GM23338 (cell line): ENCODE data around the gene TRAK1. TPM values are rescaled to one million over a fixed set of nuclear protein-coding genes. Genes with fewer than 3 reads are reported as not detected.

Experiments used
- ATAC-seq: fragments of 200-7000 bp; cut with Tn5 transposase; 3 replicates; pipeline ENCODE4 v1.9.1; 2020
- DNase-seq: peaks from one replicate; pipeline ENCODE4 v3.0.0-alpha.2; 2015; ENCODE audit warnings: low spot score
- H2AFZ ChIP-seq: fragments of 200-600 bp; sonication (generic); 2 replicates; pipeline ENCODE4 v1.8.0; 2016; ENCODE audit warnings: antibody characterized with exemption, mild to moderate bottlenecking, moderate library complexity
- H3F3A ChIP-seq: fragments of 200-600 bp; sonication (generic); replicated peaks from 2 replicates; pipeline ENCODE4 v1.8.0; 2017; ENCODE audit warnings: antibody characterized with exemption, mixed run types, low read depth
- H3K27ac ChIP-seq: fragments of 200-600 bp; sonication (generic); 2 replicates; pipeline ENCODE4 v1.6.1; 2016; ENCODE audit warnings: low read depth
- H3K27me3 ChIP-seq: fragments of 200-600 bp; sonication (generic); 2 replicates; pipeline ENCODE4 v1.8.0; 2016; ENCODE audit warnings: mild to moderate bottlenecking, mixed run types, moderate library complexity; ENCODE audit not compliant: insufficient read depth
- H3K36me3 ChIP-seq: fragments of 200-600 bp; sonication (generic); 2 replicates; pipeline ENCODE4 v1.8.0; 2016; ENCODE audit warnings: mild to moderate bottlenecking; ENCODE audit not compliant: insufficient read depth
- H3K4me1 ChIP-seq: fragments of 200-600 bp; sonication (generic); 2 replicates; pipeline ENCODE4 v1.8.0; 2016; ENCODE audit warnings: mild to moderate bottlenecking, moderate library complexity; ENCODE audit not compliant: insufficient read depth
- H3K4me2 ChIP-seq: fragments of 200-600 bp; sonication (generic); 2 replicates; pipeline ENCODE4 v1.7.1; 2017; ENCODE audit warnings: mixed run types
- H3K4me3 ChIP-seq: fragments of 200-600 bp; sonication (generic); 2 replicates; pipeline ENCODE4 v1.6.1; 2016; ENCODE audit warnings: mixed run types
- H3K79me2 ChIP-seq: fragments of 200-600 bp; sonication (generic); replicated peaks from 2 replicates; pipeline ENCODE4 v1.8.0; 2017; ENCODE audit warnings: mild to moderate bottlenecking; ENCODE audit not compliant: insufficient read depth
- H3K9me2 ChIP-seq: fragments of 200-600 bp; sonication (generic); 2 replicates; pipeline ENCODE4 v1.8.0; 2017; ENCODE audit not compliant: insufficient read depth
- H4K20me1 ChIP-seq: fragments of 200-600 bp; sonication (generic); replicated peaks from 2 replicates; pipeline ENCODE4 v1.8.0; 2017; ENCODE audit warnings: mild to moderate bottlenecking; ENCODE audit not compliant: insufficient read depth
- H3K27ac Mint-ChIP-seq: 2 replicates; pipeline ENCODE4 v1.8.0; 2020; ENCODE audit warnings: inconsistent platforms, mild to moderate bottlenecking, moderate library complexity, mixed read lengths
- H3K27me3 Mint-ChIP-seq: 3 replicates; pipeline ENCODE4 v1.8.0; 2022; ENCODE audit warnings: low read depth, mild to moderate bottlenecking, moderate library complexity, mixed read lengths, inconsistent platforms; ENCODE audit not compliant: insufficient read depth, poor library complexity
- H3K36me3 Mint-ChIP-seq: 3 replicates; pipeline ENCODE4 v1.8.0; 2021; ENCODE audit warnings: low read depth, mild to moderate bottlenecking, inconsistent platforms, moderate library complexity, mixed read lengths
- H3K4me1 Mint-ChIP-seq: 3 replicates; pipeline ENCODE4 v1.8.0; 2020; ENCODE audit warnings: mild to moderate bottlenecking, inconsistent platforms, mixed read lengths
- H3K4me3 Mint-ChIP-seq: 3 replicates; pipeline ENCODE4 v1.8.0; 2021; ENCODE audit warnings: moderate library complexity, mild to moderate bottlenecking, inconsistent platforms, mixed read lengths
- H3K9me3 Mint-ChIP-seq: 3 replicates; pipeline ENCODE4 v1.8.0; 2020; ENCODE audit warnings: moderate library complexity, mild to moderate bottlenecking, inconsistent platforms, mixed read lengths
- CREB1 ChIP-seq: fragments of 250-450 bp; sonication (Bioruptor Pico); IDR thresholded peaks from 2 replicates; pipeline ENCODE4 v1.5.0; 2020; ENCODE audit warnings: low read depth, mild to moderate bottlenecking, moderate library complexity
- EZH2phosphoT487 ChIP-seq: fragments of 200-600 bp; sonication (generic); IDR thresholded peaks from one replicate; pipeline ENCODE4 v1.8.1; 2018; ENCODE audit warnings: antibody characterized with exemption; ENCODE audit not compliant: unreplicated experiment
- NANOG ChIP-seq: IDR thresholded peaks from 2 replicates; pipeline ENCODE4 v1.6.1; 2016; ENCODE audit warnings: antibody characterized with exemption, borderline replicate concordance
- POLR2AphosphoS5 ChIP-seq: IDR thresholded peaks from 2 replicates; pipeline ENCODE4 v1.6.1; 2016; ENCODE audit warnings: antibody characterized with exemption, low read depth
- STAT1 ChIP-seq: IDR thresholded peaks from one replicate; pipeline ENCODE4 v1.6.1; 2016; ENCODE audit warnings: antibody characterized with exemption; ENCODE audit not compliant: unreplicated experiment
- ZNF114 ChIP-seq: fragments of 250-450 bp; sonication (Bioruptor Pico); IDR thresholded peaks from 2 replicates; pipeline ENCODE4 v1.5.0; 2020; ENCODE audit warnings: mild to moderate bottlenecking, moderate library complexity
- ZNF331 ChIP-seq: fragments of 250-450 bp; sonication (Bioruptor Pico); IDR thresholded peaks from 2 replicates; pipeline ENCODE4 v1.5.0; 2020; ENCODE audit warnings: low read depth, mild to moderate bottlenecking, moderate library complexity
- polyA plus RNA-seq: library from polyadenylated mRNA; unstranded; fragments of >200 nt; fragmentation: Nextera tagmentation; extraction: Ambion mirVana; gene quantifications from 2 replicates; pipeline ENCODE4 v1.2.1, GENCODE V29; 2016
- total RNA-seq: library from RNA; depleted of rRNA; stranded (reverse); fragments of >200 nt; shearing (Covaris generic); gene quantifications from 2 replicates; pipeline ENCODE4 v1.2.3, GENCODE V29; 2014
- TF ChIP-seq, protein P1 (sequence below): fragments of 250-450 bp; sonication (Bioruptor Pico); IDR thresholded peaks from 2 replicates; pipeline ENCODE4 v1.5.0; 2020; ENCODE audit warnings: mild to moderate bottlenecking, moderate library complexity
- TF ChIP-seq, protein P2 (sequence below), 2 experiments: fragments of 200-600 bp in 1 of 2; sonication (generic) in 1 of 2; conservative IDR thresholded peaks; 2 replicates each; pipeline versions ENCODE4 v1.5.1 to v1.6.1; 2016 to 2017; ENCODE audit warnings: antibody characterized with exemption in 2 of 2, low read depth in 2 of 2, mild to moderate bottlenecking in 2 of 2, moderate library complexity in 1 of 2
- TF ChIP-seq, protein P3 (sequence below): IDR thresholded peaks from one replicate; pipeline ENCODE4 v1.6.1; 2018; ENCODE audit warnings: antibody characterized with exemption; ENCODE audit not compliant: unreplicated experiment

Gene TRAK1
- total and polyA plus RNA-seq, 2 experiments from 2014 or later = 13.4 to 47.4 TPM

DNA sequence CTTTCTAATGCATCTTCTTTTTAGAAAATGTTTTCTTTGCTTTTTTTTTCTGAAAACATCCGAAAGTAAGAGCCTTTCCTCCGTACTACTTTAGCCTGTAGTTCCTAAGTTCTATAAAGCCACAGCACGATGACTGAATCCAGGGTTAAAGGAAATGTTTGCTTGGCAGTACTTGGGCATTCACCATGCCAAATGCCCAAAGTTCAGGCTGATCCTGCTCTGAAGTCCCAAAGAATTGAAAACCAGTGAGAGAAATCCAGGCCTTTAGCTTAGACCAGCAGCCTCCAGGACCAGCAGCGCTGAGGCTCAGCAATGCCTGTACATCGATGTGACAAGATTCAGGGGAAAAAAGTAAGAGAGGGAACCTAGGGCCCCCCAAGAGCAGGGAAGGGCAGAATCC lies 139.7 kb downstream of the TRAK1 start:
- Histone ChIP-seq H3F3A (no peaks in the 10 kb centered on the region), H4K20me1 (no peaks in the 10 kb centered on the region), H3K36me3 (no peaks in the 10 kb centered on the region), H3K79me2 (no peaks in the 10 kb centered on the region), H3K9me2 (0 out of 2 replicates have a peak, but pooled peaks cover 4% of the 10 kb centered on the region), H3K4me1 (no peaks in the 10 kb centered on the region; the same call in 1 of the 2 replicates), H3K4me3 (no peak overlapping the region), H3K27ac (no peak overlapping the region), H3K27me3 (no peaks in the 10 kb centered on the region), H3K4me2 (no peak overlapping the region), H2AFZ (no peak overlapping the region; the same call in 1 of the 2 replicates)
- ATAC-seq = no peak
- Mint-ChIP-seq H3K9me3 (no peaks in the 10 kb centered on the region; the same call in 2 of the 3 replicates), H3K4me1 (0 out of 3 replicates have a peak, but pooled peaks cover 3% of the 10 kb centered on the region), H3K36me3 (no peaks in the 10 kb centered on the region), H3K27me3 (peaks cover 7% of the 10 kb centered on the region), H3K4me3 (no peak overlapping the region), H3K27ac (no peak overlapping the region)
- no peak for TF ChIP-seq CREB1 (CRISPR knock-in tag)
- TF ChIP-seq, protein P1, sequence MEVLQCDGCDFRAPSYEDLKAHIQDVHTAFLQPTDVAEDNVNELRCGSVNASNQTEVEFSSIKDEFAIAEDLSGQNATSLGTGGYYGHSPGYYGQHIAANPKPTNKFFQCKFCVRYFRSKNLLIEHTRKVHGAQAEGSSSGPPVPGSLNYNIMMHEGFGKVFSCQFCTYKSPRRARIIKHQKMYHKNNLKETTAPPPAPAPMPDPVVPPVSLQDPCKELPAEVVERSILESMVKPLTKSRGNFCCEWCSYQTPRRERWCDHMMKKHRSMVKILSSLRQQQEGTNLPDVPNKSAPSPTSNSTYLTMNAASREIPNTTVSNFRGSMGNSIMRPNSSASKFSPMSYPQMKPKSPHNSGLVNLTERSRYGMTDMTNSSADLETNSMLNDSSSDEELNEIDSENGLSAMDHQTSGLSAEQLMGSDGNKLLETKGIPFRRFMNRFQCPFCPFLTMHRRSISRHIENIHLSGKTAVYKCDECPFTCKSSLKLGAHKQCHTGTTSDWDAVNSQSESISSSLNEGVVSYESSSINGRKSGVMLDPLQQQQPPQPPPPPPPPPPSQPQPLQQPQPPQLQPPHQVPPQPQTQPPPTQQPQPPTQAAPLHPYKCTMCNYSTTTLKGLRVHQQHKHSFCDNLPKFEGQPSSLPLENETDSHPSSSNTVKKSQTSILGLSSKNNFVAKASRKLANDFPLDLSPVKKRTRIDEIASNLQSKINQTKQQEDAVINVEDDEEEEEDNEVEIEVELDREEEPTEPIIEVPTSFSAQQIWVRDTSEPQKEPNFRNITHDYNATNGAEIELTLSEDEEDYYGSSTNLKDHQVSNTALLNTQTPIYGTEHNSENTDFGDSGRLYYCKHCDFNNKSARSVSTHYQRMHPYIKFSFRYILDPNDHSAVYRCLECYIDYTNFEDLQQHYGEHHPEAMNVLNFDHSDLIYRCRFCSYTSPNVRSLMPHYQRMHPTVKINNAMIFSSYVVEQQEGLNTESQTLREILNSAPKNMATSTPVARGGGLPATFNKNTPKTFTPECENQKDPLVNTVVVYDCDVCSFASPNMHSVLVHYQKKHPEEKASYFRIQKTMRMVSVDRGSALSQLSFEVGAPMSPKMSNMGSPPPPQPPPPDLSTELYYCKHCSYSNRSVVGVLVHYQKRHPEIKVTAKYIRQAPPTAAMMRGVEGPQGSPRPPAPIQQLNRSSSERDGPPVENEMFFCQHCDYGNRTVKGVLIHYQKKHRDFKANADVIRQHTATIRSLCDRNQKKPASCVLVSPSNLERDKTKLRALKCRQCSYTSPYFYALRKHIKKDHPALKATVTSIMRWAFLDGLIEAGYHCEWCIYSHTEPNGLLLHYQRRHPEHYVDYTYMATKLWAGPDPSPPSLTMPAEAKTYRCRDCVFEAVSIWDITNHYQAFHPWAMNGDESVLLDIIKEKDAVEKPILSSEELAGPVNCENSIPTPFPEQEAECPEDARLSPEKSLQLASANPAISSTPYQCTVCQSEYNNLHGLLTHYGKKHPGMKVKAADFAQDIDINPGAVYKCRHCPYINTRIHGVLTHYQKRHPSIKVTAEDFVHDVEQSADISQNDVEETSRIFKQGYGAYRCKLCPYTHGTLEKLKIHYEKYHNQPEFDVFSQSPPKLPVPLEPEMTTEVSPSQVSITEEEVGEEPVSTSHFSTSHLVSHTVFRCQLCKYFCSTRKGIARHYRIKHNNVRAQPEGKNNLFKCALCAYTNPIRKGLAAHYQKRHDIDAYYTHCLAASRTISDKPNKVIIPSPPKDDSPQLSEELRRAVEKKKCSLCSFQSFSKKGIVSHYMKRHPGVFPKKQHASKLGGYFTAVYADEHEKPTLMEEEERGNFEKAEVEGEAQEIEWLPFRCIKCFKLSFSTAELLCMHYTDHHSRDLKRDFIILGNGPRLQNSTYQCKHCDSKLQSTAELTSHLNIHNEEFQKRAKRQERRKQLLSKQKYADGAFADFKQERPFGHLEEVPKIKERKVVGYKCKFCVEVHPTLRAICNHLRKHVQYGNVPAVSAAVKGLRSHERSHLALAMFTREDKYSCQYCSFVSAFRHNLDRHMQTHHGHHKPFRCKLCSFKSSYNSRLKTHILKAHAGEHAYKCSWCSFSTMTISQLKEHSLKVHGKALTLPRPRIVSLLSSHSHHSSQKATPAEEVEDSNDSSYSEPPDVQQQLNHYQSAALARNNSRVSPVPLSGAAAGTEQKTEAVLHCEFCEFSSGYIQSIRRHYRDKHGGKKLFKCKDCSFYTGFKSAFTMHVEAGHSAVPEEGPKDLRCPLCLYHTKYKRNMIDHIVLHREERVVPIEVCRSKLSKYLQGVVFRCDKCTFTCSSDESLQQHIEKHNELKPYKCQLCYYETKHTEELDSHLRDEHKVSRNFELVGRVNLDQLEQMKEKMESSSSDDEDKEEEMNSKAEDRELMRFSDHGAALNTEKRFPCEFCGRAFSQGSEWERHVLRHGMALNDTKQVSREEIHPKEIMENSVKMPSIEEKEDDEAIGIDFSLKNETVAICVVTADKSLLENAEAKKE = no peak
- TF ChIP-seq NANOG = no peak
- TF ChIP-seq STAT1 = no peak
- no peak for TF ChIP-seq ZNF114 (CRISPR knock-in tag)
- TF ChIP-seq ZNF331 (CRISPR knock-in tag) = no peak
- no peak for TF ChIP-seq POLR2AphosphoS5
- DNase-seq = no peak

DNA sequence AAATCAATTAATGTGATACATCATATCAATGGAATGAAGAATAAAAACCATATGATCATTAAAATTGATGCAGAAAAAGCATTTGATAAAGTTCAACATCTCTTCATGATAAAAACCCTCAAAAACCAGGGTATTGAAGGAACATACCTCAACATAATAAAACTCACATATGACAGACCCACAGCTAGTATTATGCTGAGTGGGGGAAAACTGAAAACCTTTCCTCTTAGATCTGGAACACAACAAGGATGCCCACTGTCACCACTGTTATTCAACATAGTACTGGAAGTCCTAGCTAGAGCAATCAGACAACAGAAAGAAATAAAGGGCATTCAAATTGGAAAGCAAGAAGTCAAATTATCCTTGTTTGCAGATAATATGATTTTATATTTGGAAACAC lies 144.4 kb downstream of the TRAK1 start:
- Mint-ChIP-seq H3K27ac (no peak overlapping the region), H3K4me3 (no peak overlapping the region), H3K27me3 (peaks cover 1% of the 10 kb centered on the region), H3K9me3 (peaks cover 42% of the 10 kb centered on the region), H3K36me3 (peaks cover 15% of the 10 kb centered on the region; the same call in 2 of the 3 replicates), H3K4me1 (no peaks in the 10 kb centered on the region)
- DNase-seq = no peak
- 0 out of 2 replicates have a peak, but pooled peaks cover 4% of the 10 kb centered on the region for H3K36me3 ChIP-seq
- no peaks in the 10 kb centered on the region for H3K79me2 ChIP-seq
- H3K4me2 ChIP-seq = no peak overlapping the region
- H3F3A ChIP-seq = no peaks in the 10 kb centered on the region
- no peaks in the 10 kb centered on the region for H4K20me1 ChIP-seq
- no peaks in the 10 kb centered on the region; the same call in 1 of the 2 replicates for H3K4me1 ChIP-seq
- no peak for ATAC-seq
- H3K4me3 ChIP-seq = no peak overlapping the region
- H3K27ac ChIP-seq = no peak overlapping the region
- no peaks in the 10 kb centered on the region for H3K27me3 ChIP-seq
- no peak overlapping the region for H2AFZ ChIP-seq
- no peaks in the 10 kb centered on the region for H3K9me2 ChIP-seq
- TF ChIP-seq EZH2phosphoT487 (no peak), ZNF114 (CRISPR knock-in tag) (no peak), POLR2AphosphoS5 (no peak), STAT1 (no peak), ZNF331 (CRISPR knock-in tag) (no peak)
- TF ChIP-seq, protein P2, sequence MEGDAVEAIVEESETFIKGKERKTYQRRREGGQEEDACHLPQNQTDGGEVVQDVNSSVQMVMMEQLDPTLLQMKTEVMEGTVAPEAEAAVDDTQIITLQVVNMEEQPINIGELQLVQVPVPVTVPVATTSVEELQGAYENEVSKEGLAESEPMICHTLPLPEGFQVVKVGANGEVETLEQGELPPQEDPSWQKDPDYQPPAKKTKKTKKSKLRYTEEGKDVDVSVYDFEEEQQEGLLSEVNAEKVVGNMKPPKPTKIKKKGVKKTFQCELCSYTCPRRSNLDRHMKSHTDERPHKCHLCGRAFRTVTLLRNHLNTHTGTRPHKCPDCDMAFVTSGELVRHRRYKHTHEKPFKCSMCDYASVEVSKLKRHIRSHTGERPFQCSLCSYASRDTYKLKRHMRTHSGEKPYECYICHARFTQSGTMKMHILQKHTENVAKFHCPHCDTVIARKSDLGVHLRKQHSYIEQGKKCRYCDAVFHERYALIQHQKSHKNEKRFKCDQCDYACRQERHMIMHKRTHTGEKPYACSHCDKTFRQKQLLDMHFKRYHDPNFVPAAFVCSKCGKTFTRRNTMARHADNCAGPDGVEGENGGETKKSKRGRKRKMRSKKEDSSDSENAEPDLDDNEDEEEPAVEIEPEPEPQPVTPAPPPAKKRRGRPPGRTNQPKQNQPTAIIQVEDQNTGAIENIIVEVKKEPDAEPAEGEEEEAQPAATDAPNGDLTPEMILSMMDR (conservative IDR thresholded peaks at IDR 0.05; ENCODE audit: low read depth in 2 of 2) = no peak
- TF ChIP-seq, protein P3, sequence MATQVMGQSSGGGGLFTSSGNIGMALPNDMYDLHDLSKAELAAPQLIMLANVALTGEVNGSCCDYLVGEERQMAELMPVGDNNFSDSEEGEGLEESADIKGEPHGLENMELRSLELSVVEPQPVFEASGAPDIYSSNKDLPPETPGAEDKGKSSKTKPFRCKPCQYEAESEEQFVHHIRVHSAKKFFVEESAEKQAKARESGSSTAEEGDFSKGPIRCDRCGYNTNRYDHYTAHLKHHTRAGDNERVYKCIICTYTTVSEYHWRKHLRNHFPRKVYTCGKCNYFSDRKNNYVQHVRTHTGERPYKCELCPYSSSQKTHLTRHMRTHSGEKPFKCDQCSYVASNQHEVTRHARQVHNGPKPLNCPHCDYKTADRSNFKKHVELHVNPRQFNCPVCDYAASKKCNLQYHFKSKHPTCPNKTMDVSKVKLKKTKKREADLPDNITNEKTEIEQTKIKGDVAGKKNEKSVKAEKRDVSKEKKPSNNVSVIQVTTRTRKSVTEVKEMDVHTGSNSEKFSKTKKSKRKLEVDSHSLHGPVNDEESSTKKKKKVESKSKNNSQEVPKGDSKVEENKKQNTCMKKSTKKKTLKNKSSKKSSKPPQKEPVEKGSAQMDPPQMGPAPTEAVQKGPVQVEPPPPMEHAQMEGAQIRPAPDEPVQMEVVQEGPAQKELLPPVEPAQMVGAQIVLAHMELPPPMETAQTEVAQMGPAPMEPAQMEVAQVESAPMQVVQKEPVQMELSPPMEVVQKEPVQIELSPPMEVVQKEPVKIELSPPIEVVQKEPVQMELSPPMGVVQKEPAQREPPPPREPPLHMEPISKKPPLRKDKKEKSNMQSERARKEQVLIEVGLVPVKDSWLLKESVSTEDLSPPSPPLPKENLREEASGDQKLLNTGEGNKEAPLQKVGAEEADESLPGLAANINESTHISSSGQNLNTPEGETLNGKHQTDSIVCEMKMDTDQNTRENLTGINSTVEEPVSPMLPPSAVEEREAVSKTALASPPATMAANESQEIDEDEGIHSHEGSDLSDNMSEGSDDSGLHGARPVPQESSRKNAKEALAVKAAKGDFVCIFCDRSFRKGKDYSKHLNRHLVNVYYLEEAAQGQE = no peak
